ENCODE measurements around the gene RAPH1.

DNA sequence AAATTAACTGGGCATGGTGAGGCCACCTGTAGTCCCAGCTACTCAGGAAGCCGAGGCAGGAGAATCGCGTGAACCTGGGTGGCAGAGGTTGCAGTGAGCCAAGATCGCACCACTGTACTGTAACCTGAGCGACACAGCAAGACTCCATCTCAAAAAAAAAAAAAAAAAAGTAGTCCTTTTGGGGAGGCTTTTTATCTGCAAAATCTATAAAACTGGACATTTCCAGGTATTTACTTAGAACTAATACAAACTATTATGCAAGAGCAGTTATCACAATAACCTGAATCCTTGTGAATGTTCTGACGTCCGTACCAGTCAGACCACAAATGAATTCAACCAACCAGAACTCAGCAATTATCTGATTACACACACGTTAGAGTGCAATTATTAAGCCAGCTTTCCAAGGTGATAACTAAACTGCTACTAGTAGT lies 8.8 kb upstream of the RAPH1 start:
- no peak for TF ChIP-seq POLR2A (IDR thresholded peaks at IDR 0.05)
- no peak for TF ChIP-seq CTCF (IDR thresholded peaks at IDR 0.05)
